Measurements from ENCODE around the gene SIPA1. TPM values are rescaled to one million over a fixed set of nuclear protein-coding genes. Genes with fewer than 3 reads are reported as not detected.
A peak's percentile ranks its signal among the peaks of the same experiment; 100 is the strongest.

Gene SIPA1
- total RNA-seq, 1 experiment from 2014 or later: 86.9 TPM

- CTCF ChIA-PET: interaction anchor here (0.6 kb wide), 2 partner anchors 25 to 886 kb away, joined by 4 to 6 read pairs; no protein-coding TSS in a partner anchor
- Histone ChIP-seq H3K27ac (ENCODE audit: low read length) (peak overlapping the region; percentile 40; the same call in 1 of the 2 replicates), H3K4me3 (ENCODE audit: low read depth in 2 of 2, low read length in 2 of 2) (peak overlapping the region; percentile 36 to 47)
Observed at GRCh38 chr11:65646958-65647701, 9.2 kb downstream of the SIPA1 start.

GRCh38 chr11:65648997-65649493 is 11.1 kb downstream of the SIPA1 start:
- no peak overlapping the region for H3K4me3 ChIP-seq (ENCODE audit: low read depth in 2 of 2, low read length in 2 of 2)
- ATAC-seq: no peak
- CTCF ChIA-PET: no interaction called here
- H3K36me3 ChIP-seq (ENCODE audit: control insufficient read depth, insufficient read depth, low read length): no peaks in the 10 kb centered on the region
- DNase-seq (ENCODE audit: low read depth, low spot score): no peak
- POLR2A ChIA-PET: no interaction called here
- TF ChIP-seq TCF7L2 (IDR thresholded peaks at IDR 0.05; ENCODE audit: low read depth, low read length) (no peak), SIN3A (IDR thresholded peaks at IDR 0.05; ENCODE audit: borderline replicate concordance, insufficient read depth, low read depth, low read length) (no peak), POLR2AphosphoS5 (IDR thresholded peaks at IDR 0.05; ENCODE audit: low read depth, low read length) (no peak), CTCF (IDR thresholded peaks at IDR 0.05) (no peak), REST (IDR thresholded peaks at IDR 0.05; ENCODE audit: insufficient read depth in 1 of 2, low read depth in 2 of 2, low read length in 1 of 2) (no peak)
- H3K9me3 ChIP-seq (ENCODE audit: control insufficient read depth, insufficient read depth, low read depth, low read length): no peaks in the 10 kb centered on the region
- in situ Hi-C loops (cut with HindIII; ENCODE audit: low pct_unique_long_range_greater_than_20kb, low sequenced_read_pairs) (no loop called here), intact Hi-C loops (cut with micrococcal nuclease; ENCODE audit: unreplicated experiment) (no loop called here)
- BruUV-seq (replicated peaks): no TSS peak
- peaks cover 21% of the 10 kb centered on the region for H3K4me1 ChIP-seq (ENCODE audit: control insufficient read depth, insufficient read depth, low read length)
- no peak overlapping the region for H3K27ac ChIP-seq (ENCODE audit: low read length)
- H3K27me3 ChIP-seq (ENCODE audit: control insufficient read depth, insufficient read depth, low read length): no peaks in the 10 kb centered on the region

More at GRCh38 chr11:65646958-65647701, 9.2 kb downstream of the SIPA1 start:
- H3K4me1 ChIP-seq (ENCODE audit: control insufficient read depth, insufficient read depth, low read length): peaks cover 10% of the 10 kb centered on the region
- in situ Hi-C loops (cut with HindIII; ENCODE audit: low pct_unique_long_range_greater_than_20kb, low sequenced_read_pairs): no loop called here
- TF ChIP-seq SIN3A (IDR thresholded peaks at IDR 0.05; ENCODE audit: borderline replicate concordance, insufficient read depth, low read depth, low read length) (no peak), POLR2AphosphoS5 (IDR thresholded peaks at IDR 0.05; ENCODE audit: low read depth, low read length) (peak; percentile 28; the same call in 1 of the 2 replicates)
- H3K27me3 ChIP-seq (ENCODE audit: control insufficient read depth, insufficient read depth, low read length): no peaks in the 10 kb centered on the region
- no peaks in the 10 kb centered on the region for H3K36me3 ChIP-seq (ENCODE audit: control insufficient read depth, insufficient read depth, low read length)
- no peaks in the 10 kb centered on the region for H3K9me3 ChIP-seq (ENCODE audit: control insufficient read depth, insufficient read depth, low read depth, low read length)
- BruUV-seq (replicated peaks): no TSS peak
- no peak for DNase-seq (ENCODE audit: low read depth, low spot score)
- intact Hi-C loops (cut with micrococcal nuclease; ENCODE audit: unreplicated experiment): no loop called here
- POLR2A ChIA-PET: interaction anchor here (0.6 kb wide), 1 partner anchor 227 kb away, joined by 3 read pairs; no protein-coding TSS in a partner anchor
- ATAC-seq: peak; percentile 58

Data from Panc1 (cell line).